ENCODE data around the gene UTP25.
"Not testable (repeated sequence)": the region's sequence is repeated elsewhere in the genome, so short reads cannot be mapped to it uniquely, and the experiment has no call there.

UTP25 gene, protein sequence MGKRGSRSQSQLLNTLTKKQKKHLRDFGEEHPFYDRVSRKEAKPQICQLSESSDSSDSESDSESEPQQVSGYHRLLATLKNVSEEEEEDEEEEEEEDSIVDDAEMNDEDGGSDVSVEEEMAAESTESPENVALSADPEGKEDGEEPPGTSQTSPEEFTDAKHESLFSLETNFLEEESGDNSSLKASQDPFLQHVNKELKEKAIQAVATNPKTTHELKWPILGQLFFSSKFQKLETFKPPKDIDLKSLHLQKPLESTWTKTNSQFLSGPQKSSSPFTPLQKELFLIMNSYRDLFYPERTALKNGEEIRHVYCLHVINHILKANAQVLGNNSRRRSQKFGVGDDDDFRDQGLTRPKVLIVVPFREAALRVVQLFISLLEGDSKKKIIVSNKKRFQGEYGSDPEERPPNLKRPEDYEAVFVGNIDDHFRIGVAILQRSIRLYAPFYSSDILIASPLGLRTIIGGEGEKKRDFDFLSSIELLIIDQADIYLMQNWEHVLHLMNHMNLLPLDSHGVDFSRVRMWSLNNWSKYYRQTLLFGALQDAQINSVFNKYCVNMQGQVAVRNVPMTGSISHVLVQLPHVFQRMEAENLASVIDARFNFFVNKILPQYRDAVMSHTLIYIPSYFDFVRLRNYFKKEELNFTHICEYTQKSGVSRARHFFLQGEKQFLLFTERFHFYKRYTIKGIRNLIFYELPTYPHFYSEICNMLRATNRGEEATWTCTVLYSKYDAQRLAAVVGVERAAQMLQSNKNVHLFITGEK

DNA sequence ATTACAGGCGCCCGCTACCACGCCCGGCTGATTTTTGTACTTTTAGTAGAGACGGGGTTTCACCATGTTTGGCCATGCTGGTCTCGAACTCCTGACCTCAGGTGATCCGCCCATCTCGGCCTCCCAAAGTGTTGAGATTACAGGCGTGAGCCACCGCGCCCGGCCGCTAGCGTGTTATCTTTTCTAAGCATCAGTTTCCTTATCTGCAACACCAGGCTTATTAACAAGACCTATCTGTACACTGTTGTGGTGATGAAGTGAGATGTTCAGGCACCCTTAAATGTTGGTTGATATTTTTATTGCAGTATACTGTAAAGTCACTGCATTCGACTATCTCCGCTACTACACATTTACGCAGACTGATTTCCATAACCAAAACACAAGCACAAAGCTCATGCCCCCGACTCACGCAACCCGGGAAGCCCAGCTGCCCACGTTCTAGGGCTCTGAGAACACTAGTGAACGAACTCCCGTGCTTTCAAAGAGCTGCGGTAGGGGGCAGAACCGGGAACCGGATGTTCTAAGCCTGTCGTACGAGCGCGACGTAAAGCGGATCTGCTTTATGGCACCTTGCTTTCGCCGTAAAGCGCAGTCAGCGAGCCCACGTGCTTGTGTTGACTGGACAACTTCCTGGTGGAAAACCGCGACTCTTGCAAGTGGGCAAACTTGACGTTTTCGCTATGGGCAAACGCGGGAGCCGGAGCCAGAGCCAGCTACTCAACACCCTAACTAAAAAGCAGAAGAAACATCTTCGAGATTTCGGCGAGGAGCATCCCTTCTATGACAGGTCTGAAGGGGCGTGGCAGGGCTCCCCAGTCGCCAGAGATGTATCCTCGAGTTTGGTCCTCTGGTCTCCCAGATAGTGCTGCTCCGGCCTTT is at the start of gene UTP25:
TSS of gene UTP25 (plus strand) at position 589 of the 879 bp plus-strand sequence. CDS start at position 681, 92 bp downstream.
- DNase-seq = peak; percentile 49 to 93 (median 81)

DNA sequence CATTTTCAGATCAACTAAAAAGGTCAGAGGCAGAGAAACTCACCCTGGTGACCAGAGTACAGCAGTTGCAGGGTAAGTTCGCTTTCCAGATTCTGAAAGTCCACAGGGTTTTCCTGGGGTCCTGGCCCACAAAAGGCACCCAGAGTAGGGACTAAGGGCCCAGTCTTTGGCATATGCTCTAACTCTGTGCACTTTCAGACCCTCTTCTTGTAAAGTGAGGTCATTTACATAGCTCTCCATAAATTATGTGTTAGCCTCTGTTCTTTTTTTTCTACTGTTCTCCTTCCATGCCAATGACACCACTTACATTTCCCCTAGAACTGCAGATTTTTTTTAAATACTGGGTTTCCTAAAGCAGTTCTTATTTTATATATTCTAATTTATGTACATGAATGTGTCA is 49.7 kb upstream of the UTP25 start:
- no peak for DNase-seq

DNA sequence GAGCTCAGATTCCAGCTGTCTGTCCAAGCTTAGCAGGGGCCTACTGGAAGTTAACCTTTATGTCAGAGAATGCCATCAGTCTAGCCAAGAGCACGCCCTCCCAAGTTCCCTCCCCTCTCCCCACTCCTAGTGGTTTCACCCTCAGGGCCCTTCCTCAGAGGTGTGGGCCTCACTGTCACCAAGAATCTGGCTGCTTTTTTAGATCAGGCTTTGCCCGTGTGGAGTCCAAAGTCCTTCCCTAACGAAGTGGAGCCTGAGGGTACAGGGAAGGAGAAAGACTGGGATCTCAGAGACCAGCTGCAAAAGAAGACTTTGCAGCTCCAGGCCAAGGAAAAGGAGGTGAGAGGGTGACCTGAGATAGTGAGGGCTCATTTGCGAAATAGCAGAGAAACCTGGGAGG is 47.5 kb upstream of the UTP25 start:
- no peak for DNase-seq

DNA sequence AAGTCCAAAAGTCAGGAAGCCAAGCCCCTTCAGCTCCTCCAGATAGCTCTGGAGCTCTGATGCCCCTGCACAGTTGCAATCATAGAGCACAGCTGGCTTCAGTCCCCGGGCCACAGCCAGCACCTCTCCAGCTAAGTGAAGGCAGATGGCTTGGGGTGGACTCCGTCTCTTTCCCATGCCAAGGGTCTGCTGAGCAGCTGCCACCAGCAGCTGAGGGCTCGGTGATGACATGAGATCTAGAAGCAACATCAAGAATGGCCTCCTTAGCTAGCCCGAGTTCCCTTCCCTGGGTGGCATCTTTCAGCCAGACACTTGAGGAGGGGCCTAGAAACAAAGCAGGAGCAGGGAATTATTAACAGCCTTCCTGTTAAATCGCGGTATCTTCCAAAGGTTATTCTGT is 44.4 kb upstream of the UTP25 start:
- DNase-seq = no peak

DNA sequence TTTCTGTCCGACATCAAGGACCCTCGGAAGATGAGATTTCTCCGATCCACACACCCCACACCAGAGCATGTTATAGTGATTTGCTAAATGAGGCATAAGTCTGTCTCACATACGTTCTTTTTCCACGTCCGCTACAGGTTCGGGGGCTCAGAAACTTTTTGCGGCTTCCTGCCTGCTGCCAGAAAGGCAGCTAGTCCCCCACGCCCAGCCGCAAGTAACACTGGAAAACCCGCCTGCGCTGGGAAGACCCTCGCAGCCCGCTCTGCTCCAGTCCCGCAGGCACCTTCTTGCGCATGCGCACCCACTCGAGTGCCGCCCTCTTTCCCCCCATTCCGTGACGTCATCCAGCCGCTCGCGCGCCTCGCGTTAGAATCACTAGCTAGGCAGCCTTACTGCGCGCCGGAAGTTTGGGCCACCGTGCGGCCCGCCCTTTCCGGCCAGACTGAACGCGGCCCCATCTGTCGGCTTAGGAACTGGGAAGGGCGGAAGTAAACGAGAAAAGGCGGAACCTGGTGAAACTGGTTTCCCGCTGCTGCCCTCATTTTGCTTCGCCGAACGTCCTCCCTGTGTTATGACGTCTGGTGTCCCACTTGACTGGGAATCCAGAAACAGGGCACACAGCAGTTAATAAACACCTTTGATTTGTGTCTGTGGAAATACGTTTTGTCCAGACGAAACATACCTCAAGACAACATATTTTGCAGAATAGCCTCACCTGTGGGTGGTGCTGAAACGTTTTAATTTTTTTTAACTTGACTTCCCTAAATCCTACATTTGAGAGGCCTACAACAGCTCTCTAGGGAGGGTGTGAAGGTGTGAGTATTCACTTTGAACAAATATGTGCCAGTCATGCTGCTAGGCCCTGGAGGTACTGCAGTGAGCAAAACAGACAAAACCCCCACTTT is 43.3 kb upstream of the UTP25 start, which contains the start of gene C1orf74:
TSS of gene C1orf74 (minus strand) at position 295 of the 905 bp plus-strand sequence. CDS start 925 bp downstream, outside the sequence.
- peak; percentile 53 to 99 (median 96) for DNase-seq

DNA sequence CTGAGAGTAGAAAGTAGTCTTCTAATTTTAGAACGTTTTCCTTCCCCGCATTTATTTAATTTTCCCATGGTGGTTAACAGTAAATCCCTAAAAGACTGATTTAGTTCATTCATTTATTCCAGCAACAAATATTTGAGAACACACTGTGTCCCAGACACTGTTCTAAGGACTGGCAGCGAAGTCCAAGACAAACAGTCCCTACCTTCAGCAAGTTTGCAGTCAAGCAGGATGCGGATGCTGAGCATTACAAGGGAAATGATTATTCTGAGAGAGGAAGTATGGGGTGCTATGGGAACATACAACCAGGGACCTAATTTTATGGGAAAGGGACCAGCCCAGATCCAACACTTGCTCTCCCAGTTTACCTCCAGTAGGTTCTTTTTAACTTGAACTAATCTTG is 42.2 kb upstream of the UTP25 start:
- no peak for DNase-seq

DNA sequence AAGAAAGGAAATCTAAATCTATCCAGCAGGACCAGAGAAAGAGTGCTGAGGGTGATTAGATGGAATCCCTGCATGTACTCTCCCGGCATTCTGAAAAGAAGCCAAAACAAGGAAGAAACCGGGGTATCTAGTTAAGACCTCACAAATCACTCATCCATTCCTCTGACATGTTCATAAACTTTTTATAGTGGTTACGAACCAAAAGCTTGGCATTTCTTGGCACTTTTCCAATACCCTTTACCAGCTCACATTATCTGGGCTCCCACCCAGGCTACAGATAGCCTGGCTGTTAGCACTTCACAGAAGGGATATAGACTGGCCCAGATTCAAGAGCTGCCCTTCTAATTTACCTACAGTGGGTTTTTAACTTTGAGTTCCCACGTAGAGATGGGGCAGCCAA is 41.6 kb upstream of the UTP25 start:
- DNase-seq = no peak

DNA sequence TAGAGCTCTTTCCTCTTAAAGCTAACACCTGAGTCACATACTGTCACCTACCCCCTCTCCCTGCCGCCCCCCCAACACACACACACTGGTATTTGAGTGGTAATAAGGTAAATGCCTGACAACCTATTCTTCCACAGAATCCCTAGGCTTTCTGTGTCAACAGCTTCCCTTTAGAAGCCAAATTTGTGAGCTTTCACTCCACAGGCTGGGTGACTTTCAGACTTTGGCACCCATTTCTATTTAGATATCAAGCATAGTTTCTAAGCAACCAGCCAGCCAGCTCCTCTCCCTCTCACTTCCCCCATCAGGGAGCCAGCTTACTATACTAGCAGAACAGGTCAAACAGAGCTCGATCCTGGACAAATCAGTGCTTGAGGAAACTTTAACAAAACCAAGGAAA is 40.2 kb upstream of the UTP25 start:
- peak in 3 of 51 donors; percentile 2 to 22 (median 7) for DNase-seq

DNA sequence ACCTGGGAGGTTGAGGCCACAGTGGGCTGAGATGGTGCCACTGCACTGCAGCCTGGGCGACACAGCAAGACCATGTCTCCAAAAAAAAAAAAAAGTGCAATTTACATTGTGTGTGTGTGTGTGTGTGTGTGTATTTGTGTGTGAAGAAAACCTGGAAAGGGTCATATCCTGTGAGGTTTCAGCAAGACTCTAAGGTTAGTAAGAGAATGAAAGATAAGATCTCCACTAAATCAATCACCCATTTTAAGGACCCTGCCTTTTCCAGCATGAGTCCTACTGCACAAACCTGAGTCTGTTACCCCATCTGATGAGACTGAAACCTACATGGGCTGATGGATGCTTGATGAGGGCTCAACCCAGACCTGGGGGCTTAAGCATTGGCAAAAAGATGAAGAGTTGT is 38.5 kb upstream of the UTP25 start:
- DNase-seq = no peak

DNA sequence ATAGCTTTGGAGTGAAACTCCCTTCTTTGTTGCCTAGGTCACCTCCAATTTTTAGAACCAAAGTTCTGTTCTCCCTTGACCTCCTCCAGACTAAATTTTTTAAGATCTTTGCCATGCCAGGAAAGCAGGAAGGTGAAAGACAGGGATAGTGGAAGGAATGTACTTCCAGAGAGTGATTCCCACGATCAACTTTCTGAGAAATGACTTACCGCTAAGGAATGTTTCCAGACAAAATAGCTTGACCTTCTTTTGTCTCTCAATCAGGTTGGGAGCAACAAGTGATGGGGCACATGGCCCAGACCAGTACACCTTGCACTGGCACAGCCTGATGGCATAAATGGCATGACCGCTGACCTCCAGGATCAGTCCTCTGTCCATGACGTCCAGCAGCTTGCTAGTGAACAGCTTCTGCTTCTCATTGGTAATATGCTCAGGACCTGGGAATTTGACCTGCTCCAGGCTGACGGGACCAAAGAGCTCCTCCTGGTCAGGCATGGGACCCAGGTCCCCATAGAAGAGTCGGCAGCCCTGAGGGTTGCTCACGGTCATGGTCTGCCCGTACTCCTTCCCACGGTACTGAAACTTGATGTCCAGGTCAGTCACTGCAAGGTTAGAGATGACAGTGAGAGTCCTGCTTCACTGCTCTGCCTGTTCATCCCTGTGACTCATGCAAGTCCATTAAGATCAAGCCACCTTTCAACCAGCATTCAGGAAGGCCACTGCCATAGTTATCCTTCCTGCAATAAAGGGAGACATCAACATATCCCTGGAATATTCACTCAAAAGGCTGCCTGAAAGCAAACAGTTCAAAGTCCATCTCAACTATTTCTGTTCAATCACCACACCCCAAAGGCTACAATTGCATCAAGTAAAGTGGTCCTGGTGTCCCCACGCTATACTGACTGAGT is 37.2 kb upstream of the UTP25 start:
- no peak for DNase-seq

DNA sequence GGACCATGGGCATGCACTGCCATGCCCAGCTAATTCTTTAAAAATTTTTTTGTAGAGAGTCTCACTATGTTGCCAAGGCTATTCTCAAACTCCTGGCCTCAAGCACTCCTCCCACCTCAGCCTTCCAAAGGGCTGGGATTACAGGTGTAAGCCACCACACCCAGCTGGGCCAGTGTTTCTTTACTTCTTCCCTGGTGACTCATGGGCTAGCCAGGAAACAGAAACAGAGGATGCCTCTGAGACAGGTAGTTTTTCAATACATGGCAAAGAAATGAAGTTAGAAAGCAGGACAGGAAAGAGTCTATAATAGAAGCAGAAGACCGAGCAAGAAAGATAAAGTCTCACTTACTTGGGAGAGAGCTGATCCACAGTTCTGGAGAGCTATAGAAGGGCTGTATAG is 35.9 kb upstream of the UTP25 start:
- DNase-seq = no peak

DNA sequence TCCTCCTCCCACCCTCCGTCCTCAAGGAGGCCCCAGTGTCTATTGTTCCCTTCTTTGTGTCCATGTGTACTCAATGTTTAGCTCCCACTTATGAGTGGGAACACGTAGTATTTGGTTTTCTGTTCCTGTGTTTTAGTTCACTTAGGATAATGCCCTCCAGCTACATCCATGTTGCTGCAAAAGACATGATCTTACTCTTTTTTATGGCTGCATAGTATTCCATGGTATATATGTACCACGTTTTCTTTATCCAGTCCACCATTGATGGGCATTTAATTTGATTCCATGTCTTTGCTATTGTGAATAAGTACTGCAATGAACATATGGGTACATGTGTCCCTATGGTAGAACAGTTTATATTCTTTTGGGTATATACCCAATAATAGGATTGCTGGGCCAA is 34.1 kb upstream of the UTP25 start:
- DNase-seq = not testable (repeated sequence)

DNA sequence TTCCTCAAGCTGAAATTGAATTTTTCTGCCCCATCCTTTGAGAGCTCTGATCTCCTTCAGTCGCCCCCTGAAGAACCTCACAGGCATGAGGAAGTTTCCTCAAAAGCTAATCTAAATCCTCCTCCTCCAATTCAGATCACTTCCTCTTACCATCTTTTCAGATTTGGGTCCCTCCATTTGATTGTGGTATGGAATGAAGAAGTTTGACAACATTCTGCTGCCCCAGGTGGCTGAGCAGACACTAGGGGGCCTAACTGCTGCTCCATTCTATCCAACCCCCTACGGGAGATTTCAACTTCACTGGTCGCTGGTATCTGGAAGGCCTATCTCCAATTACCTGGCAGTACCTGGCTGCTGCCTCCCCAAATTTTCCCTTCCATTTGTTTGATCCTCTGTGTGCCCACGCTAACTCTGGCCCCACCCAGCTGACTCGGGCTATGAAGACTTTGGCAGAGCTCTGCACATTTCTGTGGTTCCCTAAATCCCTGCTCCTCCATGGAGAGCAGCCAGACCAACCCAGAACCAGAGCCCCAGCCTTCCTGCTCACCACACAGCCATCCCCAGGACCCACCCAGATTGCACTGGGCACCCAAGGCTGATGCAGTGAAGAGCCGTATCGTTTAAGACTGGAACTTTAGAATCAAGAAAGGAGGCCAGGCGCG is 29.7 kb upstream of the UTP25 start:
- no peak for DNase-seq

DNA sequence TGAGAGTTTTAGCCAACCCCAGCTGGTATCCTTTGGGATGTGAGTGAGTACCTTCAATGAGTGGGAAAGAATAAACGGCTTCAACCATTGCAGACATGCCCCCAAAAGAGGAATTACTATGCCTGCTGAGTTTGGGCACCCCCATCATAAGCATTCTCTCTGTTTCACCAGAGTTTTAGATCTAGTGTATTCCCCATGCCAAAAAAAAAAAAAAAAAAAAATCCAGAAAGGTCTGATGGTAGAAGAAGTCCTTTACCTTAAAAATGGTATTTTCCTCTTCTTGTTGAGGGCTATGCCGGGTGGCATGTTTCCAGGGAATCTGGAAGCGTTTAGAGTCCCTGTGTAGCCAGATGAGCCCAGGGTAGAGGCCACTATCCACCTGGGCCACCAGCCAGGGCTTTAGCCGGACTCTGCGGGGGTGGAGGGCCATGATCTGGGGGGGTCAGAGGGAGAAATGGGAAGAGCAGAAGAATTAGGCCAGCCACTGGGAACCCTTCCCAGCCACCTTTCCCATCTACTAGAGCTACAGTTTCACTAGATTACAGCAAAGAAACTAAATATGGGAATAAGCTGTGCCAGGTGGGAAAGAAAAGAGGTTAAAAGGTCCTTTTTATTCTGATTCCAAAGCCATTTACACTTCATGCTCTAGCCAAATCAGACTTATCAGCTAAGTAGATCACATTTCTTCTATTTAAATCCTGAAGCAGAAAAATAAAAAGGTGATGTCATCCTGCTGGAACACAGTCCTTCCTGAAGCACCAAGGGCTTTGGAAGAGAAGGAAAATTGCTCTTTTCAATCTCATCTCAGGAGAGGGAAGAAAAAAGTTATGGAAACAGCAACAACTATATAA is 26.6 kb upstream of the UTP25 start:
- DNase-seq = no peak

DNA sequence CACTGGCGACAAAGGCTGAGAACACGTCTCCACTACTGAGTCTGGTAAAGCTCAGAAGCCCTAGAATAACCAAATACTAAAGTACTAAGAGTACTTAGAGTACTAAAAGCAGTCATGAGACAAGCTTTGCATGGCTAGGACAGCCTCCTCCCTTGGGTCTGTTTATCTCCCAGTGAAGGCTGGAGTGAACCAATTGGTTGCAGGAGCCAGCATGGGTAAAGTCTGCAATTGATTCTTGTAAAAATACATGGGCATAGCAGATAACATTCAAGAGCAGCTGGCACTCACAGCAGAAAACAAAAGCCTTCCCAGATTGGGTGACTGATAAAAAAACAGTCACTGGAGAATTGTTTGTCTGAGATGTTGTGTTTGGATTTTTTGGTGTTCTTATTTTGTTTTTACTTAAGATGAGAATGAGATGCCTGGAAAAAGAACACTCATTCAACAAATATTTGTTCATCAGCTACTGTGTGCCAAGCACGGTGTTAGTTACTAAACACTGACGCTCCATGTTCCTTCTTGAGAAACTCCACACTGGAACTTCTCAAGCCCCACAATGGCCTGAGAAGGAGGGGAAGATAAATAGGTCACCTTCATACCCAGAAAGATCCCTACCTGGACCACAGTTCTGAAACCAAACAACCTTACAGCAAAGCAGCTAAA is 25.5 kb upstream of the UTP25 start:
- DNase-seq = no peak

DNA sequence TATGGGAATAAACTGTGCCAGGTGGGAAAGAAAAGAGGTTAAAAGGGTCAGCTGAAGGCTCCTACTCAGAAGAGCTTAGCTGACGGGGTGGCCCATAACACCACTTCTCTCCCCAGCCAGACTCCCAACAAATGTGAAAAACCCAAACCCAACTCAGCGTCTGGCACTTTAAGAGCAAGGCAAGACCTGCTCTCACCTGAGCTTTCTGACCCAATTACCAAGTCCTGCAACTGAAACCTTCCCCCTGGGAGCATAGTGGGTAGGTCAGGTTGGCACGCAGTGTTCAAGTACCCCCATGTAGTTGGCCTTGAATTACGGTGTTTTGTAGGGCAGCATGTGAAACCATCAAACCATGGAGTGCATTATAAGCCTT is 25.0 kb upstream of the UTP25 start:
- DNase-seq = no peak

DNA sequence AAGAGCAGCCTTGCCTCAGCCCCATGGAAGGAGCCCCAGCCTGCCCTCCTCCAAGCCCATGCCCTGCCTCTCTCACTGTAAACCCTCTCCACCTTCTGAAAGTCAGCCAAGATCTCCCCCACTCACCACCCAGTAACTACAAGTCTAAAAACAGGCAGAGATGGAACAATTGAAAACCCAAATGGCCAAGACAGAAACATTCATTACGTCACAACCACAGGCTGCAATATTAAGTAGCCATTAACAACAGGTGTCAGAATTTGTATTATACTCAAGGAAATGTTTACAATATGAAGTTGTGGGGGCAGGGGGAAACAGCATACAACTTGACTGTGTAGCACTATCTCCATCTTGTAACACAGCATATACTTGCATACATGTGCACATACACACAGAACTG is 24.2 kb upstream of the UTP25 start:
- no peak for DNase-seq
